ENCODE results near the gene TREX2. TPM values are rescaled to one million over a fixed set of nuclear protein-coding genes. Genes with fewer than 3 reads are reported as not detected.

The TREX2 gene
- total RNA-seq, 1 donor from 2014 or later, result not detected

GRCh38 chrX:153459986-153460385, 14.1 kb upstream of the TREX2 start:
- TF ChIP-seq CTCF (IDR thresholded peaks at IDR 0.05; ENCODE audit: borderline replicate concordance), result no peak
- Histone ChIP-seq H3K36me3 (peaks cover 6% of the 10 kb centered on the region), H3K4me3 (no peak overlapping the region), H3K27ac (replicated peaks) (no peak overlapping the region), H3K27me3 (ENCODE audit: low read depth) (no peaks in the 10 kb centered on the region), H3K9me3 (replicated peaks) (no peaks in the 10 kb centered on the region), H3K4me1 (peaks cover 14% of the 10 kb centered on the region)
- intact Hi-C loops (cut with micrococcal nuclease), result loop anchor here (5.0 kb wide), 1 partner anchor 47 kb away; no protein-coding TSS in a partner anchor
- no peak for DNase-seq

GRCh38 chrX:153458476-153458875, 12.6 kb upstream of the TREX2 start:
- no peak overlapping the region for H3K27ac ChIP-seq (replicated peaks)
- H3K4me3 ChIP-seq, result no peak overlapping the region
- TF ChIP-seq CTCF (IDR thresholded peaks at IDR 0.05; ENCODE audit: borderline replicate concordance), result no peak
- DNase-seq, result no peak
- H3K4me1 ChIP-seq, result peaks cover 14% of the 10 kb centered on the region
- no peaks in the 10 kb centered on the region for H3K9me3 ChIP-seq (replicated peaks)
- H3K27me3 ChIP-seq (ENCODE audit: low read depth), result no peaks in the 10 kb centered on the region
- peaks cover 15% of the 10 kb centered on the region for H3K36me3 ChIP-seq
- intact Hi-C loops (cut with micrococcal nuclease), result no loop called here

- Histone ChIP-seq H3K4me1 (peaks cover 14% of the 10 kb centered on the region), H3K36me3 (peaks cover 16% of the 10 kb centered on the region), H3K4me3 (no peak overlapping the region), H3K9me3 (replicated peaks) (no peaks in the 10 kb centered on the region), H3K27me3 (ENCODE audit: low read depth) (no peaks in the 10 kb centered on the region), H3K27ac (replicated peaks) (no peak overlapping the region)
- intact Hi-C loops (cut with micrococcal nuclease), result no loop called here
- DNase-seq, result no peak
- no peak for TF ChIP-seq CTCF (IDR thresholded peaks at IDR 0.05; ENCODE audit: borderline replicate concordance)
These were observed 12.1 kb upstream of the TREX2 start for GRCh38 chrX:153457827-153458466.

GRCh38 chrX:153457136-153457825, 11.4 kb upstream of the TREX2 start:
- H3K36me3 ChIP-seq, result peaks cover 16% of the 10 kb centered on the region
- peaks cover 14% of the 10 kb centered on the region for H3K4me1 ChIP-seq
- no peak overlapping the region for H3K27ac ChIP-seq (replicated peaks)
- H3K4me3 ChIP-seq, result no peak overlapping the region
- no peak for TF ChIP-seq CTCF (IDR thresholded peaks at IDR 0.05; ENCODE audit: borderline replicate concordance)
- no peaks in the 10 kb centered on the region for H3K27me3 ChIP-seq (ENCODE audit: low read depth)
- intact Hi-C loops (cut with micrococcal nuclease), result no loop called here
- no peak for DNase-seq
- H3K9me3 ChIP-seq (replicated peaks), result no peaks in the 10 kb centered on the region

GRCh38 chrX:153456704-153457103, 10.8 kb upstream of the TREX2 start:
- H3K27ac ChIP-seq (replicated peaks), result peak overlapping the region; percentile 38
- H3K36me3 ChIP-seq, result peaks cover 16% of the 10 kb centered on the region
- peaks cover 14% of the 10 kb centered on the region for H3K4me1 ChIP-seq
- no peak for TF ChIP-seq CTCF (IDR thresholded peaks at IDR 0.05; ENCODE audit: borderline replicate concordance)
- no peaks in the 10 kb centered on the region for H3K9me3 ChIP-seq (replicated peaks)
- no peak overlapping the region for H3K4me3 ChIP-seq
- intact Hi-C loops (cut with micrococcal nuclease), result no loop called here
- no peak for DNase-seq
- no peaks in the 10 kb centered on the region for H3K27me3 ChIP-seq (ENCODE audit: low read depth)
